T-cell (primary cell): Measurements from ENCODE around the gene TTC7B. TPM values are rescaled to one million over a fixed set of nuclear protein-coding genes. Genes with fewer than 3 reads are reported as not detected.

Experiments
- ATAC-seq, 4 experiments: fragments of 200-7000 bp in 3 of 4; fragments of 150-1000 bp in 1 of 4; cut with Tn5 transposase; replicated peaks in 1 of 4; 1 replicate in 3 of 4; 2 replicates in 1 of 4; pipeline ENCODE4 v1.10.0; 2021; ENCODE audit warnings: moderate library complexity in 3 of 4, mild to moderate bottlenecking in 2 of 4, moderate number of reproducible peaks in 1 of 4
- CTCF ChIA-PET, 2 donors: fragments of 300-600 bp; sonication (Branson Sonifier 250); formaldehyde crosslinking; loops; one replicate each; lab custom pipeline; 2022; ENCODE audit warnings: antibody characterized with exemption in 2 of 2; lab: Charles Lee
- POLR2A ChIA-PET, 2 donors: fragments of 300-600 bp; sonication (Branson Sonifier 250); formaldehyde crosslinking; loops; one replicate each; lab custom pipeline; 2022; ENCODE audit warnings: antibody characterized with exemption in 2 of 2; lab: Charles Lee
- DNase-seq, 35 experiments: peaks; one replicate each; pipeline versions ENCODE4 v3.0.0 to v3.0.0-alpha.2; 2013 to 2023
- H3K27ac ChIP-seq: one replicate; pipeline ENCODE4 v1.5.1; 2013; ENCODE audit warnings: low read length
- H3K27me3 ChIP-seq, 2 experiments: replicated peaks in 1 of 2; 1 replicate in 1 of 2; 2 replicates in 1 of 2; pipeline versions ENCODE4 v1.6.1 to v1.7.0; 2013; ENCODE audit warnings: low read length in 1 of 2, mixed read lengths in 1 of 2; ENCODE audit not compliant: control insufficient read depth in 2 of 2, insufficient read depth in 2 of 2; ENCODE audit errors: extremely low read depth in 1 of 2
- H3K36me3 ChIP-seq, 2 donors: 1 replicate in 1 of 2; 2 replicates in 1 of 2; pipeline versions ENCODE4 v1.6.1 to v1.7.0; 2013; ENCODE audit warnings: low read length in 1 of 2; ENCODE audit not compliant: control insufficient read depth in 2 of 2, insufficient read depth in 1 of 2; ENCODE audit errors: extremely low read depth in 1 of 2
- H3K4me1 ChIP-seq, 2 experiments: 1 replicate in 1 of 2; 2 replicates in 1 of 2; pipeline versions ENCODE4 v1.6.1 to v1.7.0; 2013; ENCODE audit warnings: low read length in 2 of 2, mixed read lengths in 1 of 2; ENCODE audit not compliant: insufficient read depth in 2 of 2, control insufficient read depth in 1 of 2; ENCODE audit errors: extremely low read depth in 1 of 2
- H3K4me3 ChIP-seq, 2 donors: 1 replicate in 1 of 2; 2 replicates in 1 of 2; pipeline versions ENCODE4 v1.5.1 to v1.7.0; 2013; ENCODE audit warnings: mild to moderate bottlenecking in 2 of 2, low read length in 1 of 2, moderate library complexity in 1 of 2; ENCODE audit not compliant: control insufficient read depth in 1 of 2; ENCODE audit errors: extremely low read depth in 1 of 2
- H3K9me3 ChIP-seq: 2 replicates; pipeline ENCODE4 v1.7.0; 2013
- H3K27ac Mint-ChIP-seq, 2 donors: one replicate each; pipeline ENCODE4 v1.8.0; 2020 to 2021; ENCODE audit warnings: mild to moderate bottlenecking in 2 of 2, mixed read lengths in 2 of 2
- H3K27me3 Mint-ChIP-seq, 2 donors: one replicate each; pipeline ENCODE4 v1.8.0; 2021 to 2022; ENCODE audit warnings: mixed read lengths in 2 of 2
- H3K36me3 Mint-ChIP-seq: one replicate; pipeline ENCODE4 v1.8.0; 2021; ENCODE audit warnings: mixed read lengths
- H3K4me1 Mint-ChIP-seq, 3 donors: one replicate each; pipeline ENCODE4 v1.8.0; 2020 to 2022; ENCODE audit warnings: mixed read lengths in 3 of 3, mild to moderate bottlenecking in 1 of 3
- H3K4me3 Mint-ChIP-seq, 3 donors: one replicate each; pipeline ENCODE4 v1.8.0; 2020 to 2022; ENCODE audit warnings: mild to moderate bottlenecking in 3 of 3, mixed read lengths in 3 of 3, moderate library complexity in 3 of 3
- H3K9me3 Mint-ChIP-seq, 3 donors: one replicate each; pipeline ENCODE4 v1.8.0; 2020 to 2022; ENCODE audit warnings: mixed read lengths in 3 of 3
- WGBS: methylation state at CpG from one replicate; pipeline ENCODE4 v1.1.5; 2013; ENCODE audit warnings: missing lambda C conversion rate; ENCODE audit not compliant: insufficient coverage; 5-methylcytosine and 5-hydroxymethylcytosine counted together
- total RNA-seq, 35 experiments: library from RNA in 6 of 35; stranded (reverse) in 6 of 35; fragments of 120-200 nt in 1 of 35; gene quantifications; one replicate each; pipeline versions ENCODE4 v1.2.1 to v1.2.4 and lab custom pipeline; 2013 to 2026

The TTC7B gene
- total RNA-seq, 5 donors from 2014 or later (not counting 1 experiment from before 2014, with no cell fraction given) = 1.5 to 2.6 (median 1.7) TPM

DNA sequence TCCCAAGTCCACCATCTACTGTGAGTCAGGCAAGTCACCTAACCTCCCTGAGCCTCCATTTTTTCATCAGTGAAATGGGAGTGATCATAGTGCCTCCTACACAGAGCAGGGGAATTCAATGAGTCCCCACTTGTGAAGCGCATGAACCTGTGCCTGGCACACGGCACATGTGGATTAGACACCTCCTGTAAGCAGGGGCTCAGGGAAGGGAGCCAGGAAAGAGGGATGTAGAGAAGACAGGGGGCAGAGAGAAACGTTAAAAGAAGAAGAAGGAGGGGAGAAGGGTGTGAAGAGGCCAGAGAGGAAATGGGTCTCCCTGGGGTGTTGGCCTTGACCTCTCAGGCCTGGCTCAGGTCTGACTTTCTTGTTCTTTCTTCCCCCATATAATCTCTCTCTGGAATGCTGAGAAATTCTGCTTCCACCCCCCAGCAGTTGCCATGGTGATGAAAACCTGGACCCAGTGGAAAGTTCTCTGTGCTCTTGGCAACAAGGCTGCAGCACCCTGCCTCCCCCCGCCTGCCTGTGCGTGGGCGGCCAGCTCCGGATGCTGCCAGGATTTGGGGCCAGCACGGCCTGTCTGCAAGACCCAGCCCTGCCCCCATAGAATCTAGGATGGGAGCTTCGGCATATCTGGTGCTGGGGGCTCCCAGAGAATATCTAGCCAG is 324.9 kb downstream of the TTC7B start:
- ATAC-seq = no peak
- Histone ChIP-seq H3K4me1 (no peaks in the 10 kb centered on the region), H3K4me3 (no peak overlapping the region), H3K36me3 (no peaks in the 10 kb centered on the region), H3K27me3 (peaks cover 0 to 21% of the 10 kb centered on the region in 2 experiments), H3K27ac (no peak overlapping the region), H3K9me3 (no peaks in the 10 kb centered on the region)
- Mint-ChIP-seq H3K36me3 (no peaks in the 10 kb centered on the region), H3K4me1 (no peaks in the 10 kb centered on the region), H3K27me3 (peaks cover 0 to 8% of the 10 kb centered on the region in 2 donors), H3K27ac (no peak overlapping the region), H3K9me3 (peaks cover 0 to 10% (median 6%) of the 10 kb centered on the region in 3 donors), H3K4me3 (no peak overlapping the region)
- ChIA-PET CTCF (no interaction called here), POLR2A (no interaction called here)
- no peak for DNase-seq
- 100% methylated on average over 3 of the region's 9 CpGs for WGBS

DNA sequence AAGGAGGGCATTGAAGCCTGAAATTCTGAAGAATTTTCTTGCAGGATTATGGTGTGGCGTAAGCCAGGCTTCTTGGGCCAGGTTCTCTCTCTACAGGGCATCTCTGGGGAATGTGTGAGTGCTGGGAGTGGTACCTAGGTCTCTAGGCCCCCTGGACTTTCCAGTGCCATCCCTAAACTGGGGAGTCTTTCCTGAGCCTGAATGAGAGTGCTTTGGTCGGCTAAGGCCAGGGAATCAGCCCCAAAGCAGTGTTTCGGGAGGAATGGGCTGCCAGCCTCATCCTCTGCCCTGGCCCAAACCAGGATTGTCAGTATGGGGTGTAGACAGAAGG is 325.5 kb downstream of the TTC7B start:
- Histone ChIP-seq H3K27me3 (peaks cover 0 to 21% of the 10 kb centered on the region in 2 experiments), H3K4me1 (no peaks in the 10 kb centered on the region), H3K4me3 (no peak overlapping the region), H3K27ac (no peak overlapping the region), H3K9me3 (no peaks in the 10 kb centered on the region), H3K36me3 (no peaks in the 10 kb centered on the region)
- no peaks in the 10 kb centered on the region for H3K36me3 Mint-ChIP-seq
- H3K9me3 Mint-ChIP-seq = peaks cover 0 to 10% (median 6%) of the 10 kb centered on the region in 3 donors
- DNase-seq (no peak), ATAC-seq (no peak)
- no peak overlapping the region for H3K27ac Mint-ChIP-seq
- WGBS = 82% methylated on average over 2 of the region's 3 CpGs
- H3K4me1 Mint-ChIP-seq = no peaks in the 10 kb centered on the region
- no peak overlapping the region for H3K4me3 Mint-ChIP-seq
- ChIA-PET POLR2A (no interaction called here), CTCF (no interaction called here)
- H3K27me3 Mint-ChIP-seq = peaks cover 0 to 8% of the 10 kb centered on the region in 2 donors

DNA sequence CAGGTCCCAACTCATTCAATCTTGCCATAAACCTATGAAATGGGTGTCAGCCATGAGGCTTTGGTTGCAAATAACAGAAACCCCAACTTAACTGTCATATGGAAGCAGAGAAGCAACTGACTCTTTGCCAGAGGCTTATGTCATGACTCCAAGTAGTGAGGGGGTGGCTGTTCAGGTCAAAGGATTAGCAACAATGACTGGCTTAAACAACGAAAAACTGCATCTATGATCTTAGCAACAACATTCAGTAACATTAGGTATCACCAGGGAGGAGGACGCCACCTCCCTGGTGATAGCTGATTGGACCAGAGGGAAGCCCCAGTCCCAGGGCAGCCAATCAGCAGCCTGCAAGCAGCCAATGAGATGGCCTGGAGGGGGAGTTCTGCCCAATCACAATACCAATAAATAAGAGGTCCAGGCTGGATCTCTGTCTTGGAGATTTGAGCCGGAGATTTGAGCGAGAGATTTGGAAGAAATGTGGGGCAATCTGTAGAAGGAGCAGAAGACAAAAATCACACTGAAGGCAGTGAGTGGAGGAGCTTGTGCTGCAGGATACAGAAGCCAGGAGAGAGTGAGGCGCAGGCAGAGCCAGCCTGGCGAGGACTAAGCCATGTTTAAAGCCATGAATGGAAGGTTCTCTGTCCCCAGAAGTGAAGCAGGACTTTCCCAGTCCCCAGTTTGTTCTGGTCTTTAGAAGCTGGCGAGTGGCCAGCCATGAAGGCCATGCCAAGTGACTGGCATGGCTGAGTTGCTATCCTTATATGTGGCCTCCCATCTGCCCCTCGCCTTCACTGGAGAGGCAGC is 326.1 kb downstream of the TTC7B start:
- Mint-ChIP-seq H3K27ac (no peak overlapping the region), H3K4me3 (no peak overlapping the region), H3K36me3 (no peaks in the 10 kb centered on the region), H3K4me1 (no peaks in the 10 kb centered on the region), H3K9me3 (peaks cover 0 to 7% (median 3%) of the 10 kb centered on the region in 3 donors), H3K27me3 (peaks cover 0 to 6% of the 10 kb centered on the region in 2 donors)
- ATAC-seq = no peak
- Histone ChIP-seq H3K9me3 (no peaks in the 10 kb centered on the region), H3K4me3 (no peak overlapping the region), H3K27ac (no peak overlapping the region), H3K4me1 (no peaks in the 10 kb centered on the region), H3K36me3 (no peaks in the 10 kb centered on the region), H3K27me3 (peaks cover 0 to 16% of the 10 kb centered on the region in 2 experiments)
- ChIA-PET POLR2A (no interaction called here), CTCF (no interaction called here)
- DNase-seq = no peak
- 80% methylated on average over 5 of the region's 8 CpGs for WGBS

DNA sequence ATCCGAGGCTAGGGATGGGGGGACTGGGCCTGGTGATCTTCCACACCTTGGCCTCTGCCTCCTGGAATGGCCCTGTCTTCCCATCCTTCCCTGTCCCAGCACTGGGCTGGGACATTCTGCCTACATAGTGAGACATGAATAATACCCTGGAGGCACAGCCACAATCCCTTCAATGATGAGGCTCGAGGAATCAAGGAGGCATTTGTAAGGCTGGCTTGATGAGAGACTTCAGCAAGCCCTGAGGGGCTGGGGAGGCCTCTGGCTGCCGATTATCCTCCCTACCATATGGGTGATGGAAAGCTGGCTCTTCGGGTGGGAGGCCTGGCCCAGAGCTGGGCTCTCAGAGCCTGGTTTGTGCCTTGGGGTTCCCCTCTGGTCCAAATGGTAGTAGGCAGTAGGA is 326.9 kb downstream of the TTC7B start:
- Mint-ChIP-seq H3K4me3 (no peak overlapping the region), H3K36me3 (no peaks in the 10 kb centered on the region), H3K27ac (no peak overlapping the region), H3K9me3 (no peaks in the 10 kb centered on the region), H3K27me3 (peaks cover 0 to 5% of the 10 kb centered on the region in 2 donors), H3K4me1 (peaks cover 1 to 4% (median 2%) of the 10 kb centered on the region in 3 donors)
- 67% methylated on average over 1 of the region's 4 CpGs for WGBS
- ATAC-seq (no peak), DNase-seq (no peak)
- CTCF ChIA-PET = no interaction called here
- Histone ChIP-seq H3K4me3 (no peak overlapping the region), H3K9me3 (no peaks in the 10 kb centered on the region), H3K27ac (no peak overlapping the region), H3K4me1 (no peaks in the 10 kb centered on the region), H3K27me3 (peaks cover 0 to 13% of the 10 kb centered on the region in 2 experiments), H3K36me3 (no peaks in the 10 kb centered on the region)
- POLR2A ChIA-PET = no interaction called here

DNA sequence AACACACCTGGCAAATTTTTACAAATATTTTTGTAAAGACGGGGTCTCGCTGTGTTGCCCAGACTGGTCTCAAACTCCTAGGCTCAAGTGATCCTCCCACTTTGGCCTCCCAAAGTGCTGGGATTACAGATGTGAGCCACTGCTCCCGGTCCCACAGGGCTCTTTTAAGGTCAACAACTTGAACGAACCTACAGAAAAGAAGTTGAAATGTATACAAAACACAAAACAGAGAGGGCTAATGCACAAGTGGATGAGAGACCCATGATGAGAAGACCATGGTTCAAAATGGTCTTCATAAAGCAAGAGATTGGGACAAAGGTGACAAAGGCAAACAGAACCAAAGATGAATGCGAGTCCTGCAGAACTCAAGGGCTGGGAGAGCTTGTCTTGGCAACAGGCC is 328.0 kb downstream of the TTC7B start:
- CTCF ChIA-PET = no interaction called here
- H3K4me1 ChIP-seq = peaks cover 0 to 10% of the 10 kb centered on the region in 2 experiments
- H3K9me3 Mint-ChIP-seq = no peaks in the 10 kb centered on the region
- DNase-seq = no peak
- WGBS = 70% methylated on average over 4 of the region's 5 CpGs
- H3K27ac Mint-ChIP-seq = no peak overlapping the region
- H3K4me1 Mint-ChIP-seq = peaks cover 11 to 15% (median 12%) of the 10 kb centered on the region in 3 donors
- no peak overlapping the region for H3K4me3 ChIP-seq
- H3K36me3 ChIP-seq = no peaks in the 10 kb centered on the region
- H3K4me3 Mint-ChIP-seq = no peak overlapping the region
- H3K27ac ChIP-seq = no peak overlapping the region
- no peaks in the 10 kb centered on the region for H3K36me3 Mint-ChIP-seq
- H3K27me3 Mint-ChIP-seq = peaks cover 0 to 5% of the 10 kb centered on the region in 2 donors
- H3K9me3 ChIP-seq = no peaks in the 10 kb centered on the region
- no peak for ATAC-seq
- POLR2A ChIA-PET = no interaction called here
- H3K27me3 ChIP-seq = peaks cover 0 to 9% of the 10 kb centered on the region in 2 experiments

DNA sequence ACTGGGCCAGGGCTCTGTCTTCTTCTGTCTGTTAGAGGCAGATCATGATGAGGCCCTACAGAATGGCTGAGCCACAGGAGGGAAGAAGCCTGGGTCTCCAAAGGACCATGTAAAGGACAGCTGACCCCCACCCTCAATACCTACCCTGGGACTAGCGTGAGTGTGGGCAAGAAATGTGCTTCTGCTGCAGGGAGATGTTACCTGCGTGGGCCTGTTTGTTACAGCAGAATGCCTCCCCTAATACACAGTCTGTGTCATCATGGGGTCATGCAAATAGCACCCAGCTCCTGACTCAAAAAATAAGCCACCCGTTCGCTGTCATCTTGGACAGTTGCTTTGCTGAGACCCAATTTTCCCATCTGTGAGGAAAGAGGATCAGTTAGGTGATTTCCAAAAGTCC is 328.8 kb downstream of the TTC7B start:
- no CpG with 5 or more reads among the region's 4 CpGs for WGBS
- Mint-ChIP-seq H3K9me3 (no peaks in the 10 kb centered on the region), H3K27me3 (peaks cover 0 to 5% of the 10 kb centered on the region in 2 donors), H3K4me1 (peaks cover 14 to 19% (median 15%) of the 10 kb centered on the region in 3 donors), H3K27ac (no peak overlapping the region), H3K36me3 (no peaks in the 10 kb centered on the region), H3K4me3 (no peak overlapping the region)
- Histone ChIP-seq H3K36me3 (no peaks in the 10 kb centered on the region), H3K4me1 (peaks cover 0 to 15% of the 10 kb centered on the region in 2 experiments), H3K9me3 (no peaks in the 10 kb centered on the region), H3K27me3 (peaks cover 0 to 12% of the 10 kb centered on the region in 2 experiments), H3K4me3 (no peak overlapping the region), H3K27ac (no peak overlapping the region)
- ChIA-PET POLR2A (no interaction called here), CTCF (no interaction called here)
- ATAC-seq = no peak
- no peak for DNase-seq
